OCI-M1 (cell line): ENCODE measurements around the gene OR6N1.
A peak's percentile ranks its signal among the peaks of the same experiment; 100 is the strongest.

Experiments used
- DNase-seq: peaks from one replicate; lab custom pipeline; 2025; lab: John Stamatoyannopoulos, UW

Gene OR6N1

GRCh38 chr1:158752155-158752712, 19.8 kb downstream of the OR6N1 start:
- no peak for DNase-seq

GRCh38 chr1:158735848-158736247, 36.1 kb downstream of the OR6N1 start:
- no peak for DNase-seq

GRCh38 chr1:158732524-158732923, 39.5 kb downstream of the OR6N1 start:
- DNase-seq = peak; percentile 35

- no peak for DNase-seq
Measured at GRCh38 chr1:158731707-158732106, 40.3 kb downstream of the OR6N1 start.

- peak; percentile 38 for DNase-seq
Measured at GRCh38 chr1:158730453-158730852, 41.5 kb downstream of the OR6N1 start.

GRCh38 chr1:158728510-158729225, 43.3 kb downstream of the OR6N1 start:
- DNase-seq = no peak

- no peak for DNase-seq
Measured at GRCh38 chr1:158724442-158724841, 47.6 kb downstream of the OR6N1 start.

- no peak for DNase-seq
Measured at GRCh38 chr1:158720620-158721019, 51.4 kb downstream of the OR6N1 start, which contains the start of gene OR6K3. TSS of gene OR6K3 (minus strand) at chr1:158720720. CDS start at chr1:158718115, 2,605 bp downstream.

- DNase-seq = no peak
Measured at GRCh38 chr1:158719664-158720063, 52.3 kb downstream of the OR6N1 start.

- no peak for DNase-seq
Measured at GRCh38 chr1:158717344-158717743, 54.7 kb downstream of the OR6N1 start.

GRCh38 chr1:158716335-158716734, 55.7 kb downstream of the OR6N1 start:
- no peak for DNase-seq

GRCh38 chr1:158714754-158715153, 57.2 kb downstream of the OR6N1 start:
- no peak for DNase-seq
